Keratinocyte (primary cell): ENCODE data around the gene DCLRE1A. TPM values are rescaled to one million over a fixed set of nuclear protein-coding genes. Genes with fewer than 3 reads are reported as not detected.

ENCODE experiments used
- DNase-seq: peaks from one replicate; pipeline ENCODE4 v3.0.0-alpha.2; 2011; ENCODE audit warnings: low read depth, missing footprints, low spot score
- FAIRE-seq: peaks from 2 replicates; lab custom pipeline; 2011; peaks lifted over from hg19 to GRCh38; lab: Jason Lieb, UNC
- H2AFZ ChIP-seq: 2 replicates; pipeline ENCODE4 v1.6.0; 2012; ENCODE audit warnings: low read length, control low read depth, inconsistent platforms; ENCODE audit not compliant: control insufficient read depth
- H3K27ac ChIP-seq: 2 replicates; pipeline ENCODE4 v1.5.1; 2011; ENCODE audit warnings: low read length; ENCODE audit not compliant: control insufficient read depth, insufficient read depth
- H3K27me3 ChIP-seq: 3 replicates; pipeline ENCODE4 v1.6.0; 2011; ENCODE audit warnings: low read length; ENCODE audit not compliant: control insufficient read depth, insufficient read depth; ENCODE audit errors: extremely low read depth
- H3K36me3 ChIP-seq, 2 experiments: 2 replicates in 1 of 2; 3 replicates in 1 of 2; pipeline ENCODE4 v1.5.1; 2011; ENCODE audit warnings: low read length in 2 of 2, mild to moderate bottlenecking in 1 of 2; ENCODE audit not compliant: control insufficient read depth in 2 of 2, insufficient read depth in 2 of 2; ENCODE audit errors: extremely low read depth in 1 of 2
- H3K4me1 ChIP-seq: 3 replicates; pipeline ENCODE4 v1.5.1; 2011; ENCODE audit warnings: low read length; ENCODE audit not compliant: control insufficient read depth, insufficient read depth; ENCODE audit errors: extremely low read depth
- H3K4me2 ChIP-seq: 3 replicates; pipeline ENCODE4 v1.6.0; 2011; ENCODE audit warnings: low read depth, low read length; ENCODE audit not compliant: control insufficient read depth, insufficient read depth; ENCODE audit errors: extremely low read depth
- H3K4me3 ChIP-seq, 3 experiments: fragments of 200-600 bp in 1 of 3; sonication (generic) in 1 of 3; 2 replicates in 2 of 3; 3 replicates in 1 of 3; pipeline ENCODE4 v1.5.1; 2011 to 2016; ENCODE audit warnings: low read length in 3 of 3, mild to moderate bottlenecking in 3 of 3, control low read depth in 2 of 3, inconsistent platforms in 1 of 3, low read depth in 1 of 3, mixed read lengths in 1 of 3, mixed run types in 1 of 3, moderate library complexity in 1 of 3; ENCODE audit not compliant: control insufficient read depth in 2 of 3, insufficient read depth in 2 of 3; ENCODE audit errors: extremely low read depth in 1 of 3
- H3K79me2 ChIP-seq: 2 replicates; pipeline ENCODE4 v1.6.0; 2012; ENCODE audit warnings: low read length; ENCODE audit not compliant: control insufficient read depth, insufficient read depth
- H3K9ac ChIP-seq: 3 replicates; pipeline ENCODE4 v1.6.0; 2011; ENCODE audit warnings: low read length; ENCODE audit not compliant: control insufficient read depth, insufficient read depth; ENCODE audit errors: extremely low read depth
- H3K9me1 ChIP-seq: 3 replicates; pipeline ENCODE4 v1.6.0; 2011; ENCODE audit warnings: low read length; ENCODE audit not compliant: control insufficient read depth, insufficient read depth; ENCODE audit errors: extremely low read depth
- H3K9me3 ChIP-seq: 2 replicates; pipeline ENCODE4 v1.5.1; 2012; ENCODE audit warnings: low read depth, low read length; ENCODE audit not compliant: control insufficient read depth
- H4K20me1 ChIP-seq: 3 replicates; pipeline ENCODE4 v1.6.0; 2011; ENCODE audit warnings: low read length; ENCODE audit not compliant: control insufficient read depth, insufficient read depth; ENCODE audit errors: extremely low read depth
- CTCF ChIP-seq, 3 experiments: IDR thresholded peaks in 1 of 3; conservative IDR thresholded peaks in 1 of 3; optimal IDR thresholded peaks in 1 of 3; 2 replicates in 2 of 3; 3 replicates in 1 of 3; pipeline versions ENCODE3 to v1.5.1; 2011; ENCODE audit warnings: low read length in 3 of 3, mild to moderate bottlenecking in 3 of 3, moderate library complexity in 2 of 3, control low read depth in 1 of 3, inconsistent platforms in 1 of 3; ENCODE audit not compliant: insufficient read depth in 2 of 3; ENCODE audit errors: extremely low read depth in 1 of 3
- EZH2 ChIP-seq: IDR thresholded peaks from one replicate; pipeline ENCODE4 v1.6.1; 2012; ENCODE audit warnings: inconsistent platforms, mild to moderate bottlenecking, low read length, moderate library complexity
- dilution Hi-C: fragments of 300-500 bp; cut with MboI; formaldehyde crosslinking; loops from one replicate; pipeline ENCODE4 v1.7.0; 2020; ENCODE audit warnings: low sequenced_read_pairs; ENCODE audit not compliant: extremely low pct_ligation_motif_present
- polyA plus RNA-seq, 5 experiments: library from polyadenylated mRNA; depleted of rRNA in 3 of 5; stranded (reverse) in 3 of 5; stranded (forward) in 1 of 5; unstranded in 1 of 5; fragments of >200 nt; gene quantifications; 1 replicate in 1 of 5; 2 replicates in 3 of 5; 3 replicates in 1 of 5; pipeline versions ENCODE4 v1.2.1 to v1.2.3, GENCODE V29; 2011 to 2012; ENCODE audit warnings: missing spikeins in 2 of 5, low read depth in 1 of 5, low replicate concordance in 1 of 5

DCLRE1A gene
- polyA plus RNA-seq, 1 donor (not counting 4 experiments of a cell fraction or from before 2014, with no cell fraction given): 6.5 TPM

GRCh38 chr10:113853578-113854012 lies 287 bp downstream of the DCLRE1A start:
- TF ChIP-seq CTCF (optimal IDR thresholded peaks at IDR 0.05 in 1 of 3, IDR thresholded peaks at IDR 0.05 in 1 of 3, conservative IDR thresholded peaks at IDR 0.05 in 1 of 3; ENCODE audit: extremely low read depth in 1 of 3, insufficient read depth in 2 of 3, low read length in 3 of 3) (no peak), EZH2 (no peak)
- Histone ChIP-seq H4K20me1 (no peaks in the 10 kb centered on the region), H3K79me2 (peaks cover 36% of the 10 kb centered on the region), H3K9me3 (no peaks in the 10 kb centered on the region), H3K4me1 (peaks cover 35% of the 10 kb centered on the region), H3K4me3 (peak overlapping the region; percentile 84 to 97 (median 93)), H2AFZ (peak overlapping the region; percentile 93), H3K4me2 (peak overlapping the region; percentile 77), H3K36me3 (peaks cover 0 to 6% of the 10 kb centered on the region in 2 experiments), H3K27ac (peak overlapping the region; percentile 96), H3K9me1 (no peaks in the 10 kb centered on the region), H3K9ac (peak overlapping the region; percentile 95), H3K27me3 (no peaks in the 10 kb centered on the region)
- DNase-seq: no peak
- FAIRE-seq: peak; percentile 52
- dilution Hi-C loops: no loop called here

- no peaks in the 10 kb centered on the region for H3K9me1 ChIP-seq
- no peak for DNase-seq
Measured at GRCh38 chr10:113849946-113850345, 3.9 kb downstream of the DCLRE1A start.

More at GRCh38 chr10:113849946-113850345, 3.9 kb downstream of the DCLRE1A start:
- FAIRE-seq: no peak
- no peak overlapping the region for H3K4me2 ChIP-seq
- H2AFZ ChIP-seq: no peak overlapping the region
- H3K36me3 ChIP-seq: peaks cover 0 to 6% of the 10 kb centered on the region in 2 experiments
- no peak overlapping the region for H3K4me3 ChIP-seq
- no peak overlapping the region for H3K9ac ChIP-seq
- H4K20me1 ChIP-seq: no peaks in the 10 kb centered on the region
- H3K27me3 ChIP-seq: no peaks in the 10 kb centered on the region
- H3K4me1 ChIP-seq: peaks cover 10% of the 10 kb centered on the region
- no peak overlapping the region for H3K27ac ChIP-seq
- dilution Hi-C loops: no loop called here
- H3K9me3 ChIP-seq: no peaks in the 10 kb centered on the region
- H3K79me2 ChIP-seq: peaks cover 4% of the 10 kb centered on the region
- TF ChIP-seq CTCF (optimal IDR thresholded peaks at IDR 0.05 in 1 of 3, IDR thresholded peaks at IDR 0.05 in 1 of 3, conservative IDR thresholded peaks at IDR 0.05 in 1 of 3; ENCODE audit: extremely low read depth in 1 of 3, insufficient read depth in 2 of 3, low read length in 3 of 3) (no peak), EZH2 (no peak)
